H1 (cell line): ENCODE data around the gene IL17REL.
A peak's percentile ranks its signal among the peaks of the same experiment; 100 is the strongest.

ENCODE experiments used
- CTCF ChIP-seq, 3 experiments: IDR thresholded peaks; 1 replicate in 2 of 3; 2 replicates in 1 of 3; pipeline versions ENCODE4 v1.5.1 to v1.6.1; 2011; ENCODE audit warnings: low read length in 3 of 3, mild to moderate bottlenecking in 3 of 3, inconsistent platforms in 2 of 3, low read depth in 1 of 3, moderate library complexity in 1 of 3; ENCODE audit not compliant: insufficient read depth in 1 of 3; ENCODE audit errors: control extremely low read depth in 1 of 3
- EGR1 ChIP-seq: IDR thresholded peaks from 2 replicates; pipeline ENCODE4 v1.6.1; 2011; ENCODE audit warnings: low read depth, low read length, borderline replicate concordance
- EP300 ChIP-seq, 2 experiments: IDR thresholded peaks; 1 replicate in 1 of 2; 2 replicates in 1 of 2; pipeline ENCODE4 v1.6.1; 2011 to 2012; ENCODE audit warnings: low read depth in 2 of 2, low read length in 2 of 2, mild to moderate bottlenecking in 2 of 2, borderline replicate concordance in 1 of 2, inconsistent platforms in 1 of 2, moderate library complexity in 1 of 2
- EZH2 ChIP-seq: fragments of 200-600 bp; sonication (generic); IDR thresholded peaks from 2 replicates; pipeline ENCODE4 v1.7.1; 2012; ENCODE audit warnings: low read depth, mild to moderate bottlenecking, moderate library complexity, low read length, inconsistent platforms; ENCODE audit not compliant: severe bottlenecking
- MAFK ChIP-seq: IDR thresholded peaks from 2 replicates; pipeline ENCODE4 v1.6.1; 2012; ENCODE audit warnings: low read depth, mild to moderate bottlenecking, improper control_type of control experiment, low read length
- POLR2A ChIP-seq, 2 experiments: IDR thresholded peaks; 1 replicate in 1 of 2; 2 replicates in 1 of 2; pipeline ENCODE4 v1.6.1; 2011; ENCODE audit warnings: low read depth in 2 of 2, low read length in 2 of 2, mild to moderate bottlenecking in 2 of 2; ENCODE audit errors: control extremely low read depth in 1 of 2
- POLR2AphosphoS5 ChIP-seq: IDR thresholded peaks from 2 replicates; pipeline ENCODE4 v1.6.1; 2011; ENCODE audit warnings: low read depth, low read length
- RAD21 ChIP-seq, 2 experiments: IDR thresholded peaks in 1 of 2; conservative IDR thresholded peaks in 1 of 2; 2 replicates each; pipeline ENCODE4 v1.6.1; 2011; ENCODE audit warnings: low read depth in 2 of 2, low read length in 2 of 2, improper control_type of control experiment in 1 of 2, inconsistent platforms in 1 of 2, mild to moderate bottlenecking in 1 of 2, moderate library complexity in 1 of 2
- RXRA ChIP-seq: IDR thresholded peaks from 2 replicates; pipeline ENCODE4 v1.6.1; 2011; ENCODE audit warnings: low read depth, mild to moderate bottlenecking, low read length, moderate library complexity; ENCODE audit not compliant: insufficient read depth
- SIN3A ChIP-seq, 2 experiments: IDR thresholded peaks in 1 of 2; conservative IDR thresholded peaks in 1 of 2; 2 replicates each; pipeline ENCODE4 v1.6.1; 2011 to 2012; ENCODE audit warnings: low read length in 2 of 2, improper control_type of control experiment in 1 of 2, low read depth in 1 of 2, mild to moderate bottlenecking in 1 of 2
- SP1 ChIP-seq: IDR thresholded peaks from 2 replicates; pipeline ENCODE4 v1.6.1; 2011; ENCODE audit warnings: low read depth, low read length
- SP2 ChIP-seq: IDR thresholded peaks from 2 replicates; pipeline ENCODE4 v1.6.1; 2012; ENCODE audit warnings: mild to moderate bottlenecking, low read length, inconsistent platforms
- TAF1 ChIP-seq: IDR thresholded peaks from 2 replicates; pipeline ENCODE4 v1.6.1; 2011; ENCODE audit warnings: mild to moderate bottlenecking, low read depth, low read length

DNA sequence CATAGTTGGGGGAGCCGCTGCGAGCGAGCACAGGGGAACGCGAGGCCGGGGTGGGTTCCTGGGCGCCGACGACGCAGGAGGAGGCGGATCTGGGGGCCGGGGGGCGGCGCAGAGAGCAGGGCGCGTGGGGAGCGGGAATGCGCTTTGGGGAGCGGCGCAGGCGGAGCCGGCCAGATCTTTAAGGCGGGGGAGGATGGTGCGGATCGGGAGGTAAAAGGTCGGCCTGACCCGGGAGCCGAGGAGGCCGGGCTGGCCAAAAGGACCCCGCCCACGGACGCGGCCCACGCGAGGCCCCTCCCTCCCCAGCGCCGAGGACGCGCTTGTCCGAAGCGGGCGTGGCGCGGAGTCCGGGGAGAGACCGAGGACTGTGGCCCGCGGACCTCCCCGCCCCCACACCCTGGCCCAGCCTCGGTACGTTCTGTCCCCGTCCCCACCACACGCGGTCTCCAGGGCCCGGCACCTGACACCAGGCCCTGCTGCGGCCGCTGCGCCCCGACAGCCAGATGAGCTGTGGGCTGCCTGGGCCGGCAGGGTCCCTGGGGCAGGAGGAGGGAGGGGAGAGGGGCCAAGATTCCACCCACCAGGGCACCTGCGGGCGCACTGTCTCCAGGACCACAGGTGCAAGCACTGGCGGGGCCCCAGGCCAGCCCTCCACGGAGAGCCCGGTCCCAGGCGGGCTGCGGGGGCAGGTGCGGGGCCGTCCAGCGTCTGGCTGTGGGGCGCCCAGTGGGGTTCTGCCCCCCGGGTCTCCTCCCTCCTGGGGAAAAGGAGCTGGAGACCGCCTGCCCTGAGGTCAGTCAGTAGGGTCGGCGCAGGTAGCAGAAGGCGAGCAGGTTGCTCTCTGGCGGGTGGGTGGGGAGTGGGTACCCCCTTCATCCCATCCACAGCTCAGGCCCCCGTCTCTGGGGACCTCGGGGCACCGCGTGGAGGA is 41.1 kb downstream of the IL17REL start:
- TF ChIP-seq EZH2 (peak; percentile 49), CTCF (IDR thresholded peaks at IDR 0.05; ENCODE audit: control extremely low read depth in 1 of 3, insufficient read depth in 1 of 3, low read depth in 1 of 3, low read length in 3 of 3) (no peak), MAFK (no peak), SP2 (no peak), EP300 (IDR thresholded peaks at IDR 0.05; ENCODE audit: borderline replicate concordance in 1 of 2, low read depth in 2 of 2, low read length in 2 of 2) (no peak), POLR2A (IDR thresholded peaks at IDR 0.05; ENCODE audit: control extremely low read depth in 1 of 2, low read depth in 2 of 2, low read length in 2 of 2) (no peak), RAD21 (IDR thresholded peaks at IDR 0.05 in 1 of 2, conservative IDR thresholded peaks at IDR 0.05 in 1 of 2; ENCODE audit: low read depth in 2 of 2, low read length in 2 of 2) (no peak), RXRA (no peak), SP1 (no peak), POLR2AphosphoS5 (no peak), TAF1 (0 out of 2 replicates have a peak, but pooled peaks have one; percentile 49), EGR1 (0 out of 2 replicates have a peak, but pooled peaks have one; percentile 44), SIN3A (conservative IDR thresholded peaks at IDR 0.05 in 1 of 2, IDR thresholded peaks at IDR 0.05 in 1 of 2; ENCODE audit: low read depth in 1 of 2, low read length in 2 of 2) (no peak)
